ENCODE data around the gene LAGE3.

DNA sequence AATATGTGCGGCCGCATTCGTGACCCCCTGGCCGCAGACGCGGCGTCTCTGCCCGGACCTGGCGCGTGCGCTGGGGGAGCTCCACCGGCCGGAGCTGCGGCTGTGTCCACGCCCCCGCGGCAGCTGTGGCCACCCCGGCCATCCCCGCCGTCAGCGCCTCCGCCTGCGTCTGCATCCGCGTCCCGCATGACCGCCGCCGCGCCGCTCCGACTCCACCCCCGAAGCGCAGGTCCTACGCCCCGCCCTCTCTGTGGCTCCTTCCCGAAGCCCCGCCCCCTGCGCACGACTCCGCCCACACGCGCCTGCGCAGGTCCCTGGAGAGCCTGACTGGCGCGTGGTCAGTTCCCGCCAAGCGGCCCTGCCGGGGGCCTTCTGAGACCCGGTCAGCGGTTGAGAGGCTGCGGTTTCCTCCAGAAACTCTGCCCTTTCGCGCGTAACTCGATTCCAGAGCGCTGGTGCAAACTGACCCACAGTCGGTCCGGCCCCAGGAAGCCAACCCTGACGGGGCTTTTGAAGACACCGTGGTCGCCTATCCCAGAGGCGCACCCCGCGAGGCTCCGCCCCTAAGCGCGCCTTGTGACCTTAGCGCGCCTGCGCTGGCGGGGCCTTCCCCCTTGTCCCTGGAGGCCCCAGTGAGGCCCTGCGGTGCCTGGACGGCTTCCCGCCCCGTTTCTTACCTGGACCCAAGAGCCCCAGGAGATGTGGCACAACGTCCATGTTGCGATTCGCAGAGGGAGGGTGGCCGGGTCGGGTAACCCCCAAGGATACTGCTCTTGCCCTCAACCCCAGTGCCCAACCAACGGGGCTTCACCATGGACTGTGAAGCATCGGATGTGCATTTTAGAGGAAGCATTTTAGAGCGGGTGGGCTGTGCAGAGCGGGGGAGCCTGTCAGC, at the start of gene LAGE3:
- TF ChIP-seq POLR2A (IDR thresholded peaks at IDR 0.05) (peak in 1 of 2 donors; percentile 28), POLR2AphosphoS5 (IDR thresholded peaks at IDR 0.05; ENCODE audit: insufficient read depth in 1 of 2, low read depth in 1 of 2) (peak; percentile 75 to 85)
